MM.1S (cell line): ENCODE results near the gene MKRN1.

Source experiments
- CTCF ChIP-seq: fragments of 300-600 bp; sonication (generic); IDR thresholded peaks from 2 replicates; pipeline ENCODE4 v1.5.1; 2016; ENCODE audit warnings: antibody characterized with exemption, low read length, mixed read lengths
- EZH2 ChIP-seq: fragments of 300-600 bp; sonication (generic); optimal IDR thresholded peaks from 2 replicates; pipeline ENCODE3; 2017; ENCODE audit warnings: low read depth, mild to moderate bottlenecking, antibody characterized with exemption, low read length, mixed read lengths
- EZH2phosphoT487 ChIP-seq: fragments of 300-600 bp; sonication (generic); IDR thresholded peaks from 2 replicates; pipeline ENCODE4 v1.6.1; 2018; ENCODE audit warnings: antibody characterized with exemption, low read length

GRCh38 chr7:140494867-140495266, 15.6 kb upstream of the MKRN1 start:
- TF ChIP-seq CTCF, result no peak
- no peak for TF ChIP-seq EZH2phosphoT487
- TF ChIP-seq EZH2, result no peak
